IPS-15b (cell line): ENCODE data around the gene PRF1.
"Not testable (repeated sequence)": the region's sequence is repeated elsewhere in the genome, so short reads cannot be mapped to it uniquely, and the experiment has no call there.

Experiments used
- H3K27me3 ChIP-seq: one replicate; pipeline ENCODE4 v1.6.1; 2013; ENCODE audit warnings: low read length; ENCODE audit not compliant: control insufficient read depth, insufficient read depth
- H3K36me3 ChIP-seq: one replicate; pipeline ENCODE4 v1.6.1; 2013; ENCODE audit warnings: low read length; ENCODE audit not compliant: control insufficient read depth, insufficient read depth
- H3K4me1 ChIP-seq: one replicate; pipeline ENCODE4 v1.6.1; 2013; ENCODE audit warnings: mild to moderate bottlenecking, low read length; ENCODE audit not compliant: control insufficient read depth, insufficient read depth
- H3K4me3 ChIP-seq: one replicate; pipeline ENCODE4 v1.5.1; 2013; ENCODE audit warnings: low read depth, low read length
- H3K9ac ChIP-seq: one replicate; pipeline ENCODE4 v1.6.1; 2013; ENCODE audit warnings: low read depth, mild to moderate bottlenecking, low read length
- H3K9me3 ChIP-seq: one replicate; pipeline ENCODE4 v1.6.1; 2013; ENCODE audit warnings: mild to moderate bottlenecking, low read length; ENCODE audit not compliant: control insufficient read depth, insufficient read depth

Gene PRF1

DNA sequence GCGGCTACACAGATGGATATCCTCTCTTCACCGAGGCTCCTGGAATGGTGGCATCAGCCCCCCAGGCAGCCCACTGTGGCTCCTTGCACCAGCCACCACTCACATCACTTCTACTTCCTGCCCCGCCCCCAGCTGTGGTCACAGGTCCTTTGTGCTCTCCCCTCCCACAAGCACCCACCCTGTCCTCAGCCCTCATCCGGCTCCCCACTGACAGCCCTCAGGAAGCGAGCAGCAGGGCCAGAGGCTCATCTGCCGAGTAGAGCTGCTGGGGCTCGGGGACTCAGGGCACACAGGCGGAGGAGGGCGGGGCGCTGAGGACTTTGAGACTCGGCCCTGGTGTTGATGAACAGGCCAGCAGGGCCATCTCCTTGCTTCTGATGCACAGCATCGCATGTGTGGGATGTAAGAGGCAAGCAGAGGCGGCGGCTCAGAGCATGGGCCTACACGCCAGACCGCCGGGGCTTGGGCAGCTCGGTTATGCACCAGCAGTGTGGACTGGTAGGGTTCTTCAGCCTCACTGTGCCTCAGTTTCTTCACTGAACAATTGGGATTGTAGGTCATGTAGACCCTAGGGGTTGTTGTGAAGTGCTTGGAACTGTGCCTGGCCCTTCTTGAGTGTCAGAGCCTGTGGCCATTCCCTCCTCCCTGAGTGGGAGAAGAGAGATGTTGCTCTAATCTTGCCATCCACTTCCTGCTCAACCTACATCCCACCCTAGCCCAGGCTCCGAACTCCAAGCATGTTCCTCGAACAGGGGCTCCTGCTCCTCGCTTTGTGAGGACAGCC, at the start of gene PRF1:
TSS of gene PRF1 (minus strand) at position 77 of the 784 bp plus-strand sequence. CDS start 1,839 bp downstream, outside the sequence.
- no peaks in the 10 kb centered on the region for H3K9me3 ChIP-seq
- H3K4me3 ChIP-seq, result no peak within 1 kb of the TSS
- no peaks in the 10 kb centered on the region for H3K36me3 ChIP-seq
- no peaks in the 10 kb centered on the region for H3K27me3 ChIP-seq
- H3K4me1 ChIP-seq, result no peaks in the 10 kb centered on the region
- H3K9ac ChIP-seq, result no peak within 1 kb of the TSS

DNA sequence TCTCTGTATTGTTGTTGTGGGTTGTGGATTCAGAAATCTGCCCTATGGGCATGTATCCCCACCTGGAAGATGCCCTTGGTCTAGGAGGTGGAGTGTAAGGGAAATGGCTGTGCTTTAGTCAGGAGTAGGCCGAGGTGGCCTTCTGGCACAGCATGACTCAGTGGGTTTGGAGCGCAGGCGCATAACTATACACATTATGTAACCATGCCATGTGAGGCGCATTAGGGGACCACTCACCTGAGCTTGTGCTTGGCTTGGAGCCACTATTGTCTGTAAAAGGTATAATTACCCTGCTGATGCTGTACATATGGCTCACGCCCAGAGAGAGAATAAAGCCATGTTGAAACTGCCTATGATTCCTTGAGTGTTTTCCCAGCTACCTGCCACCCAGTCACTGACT, 49.1 kb upstream of the PRF1 start:
- no peak overlapping the region for H3K9ac ChIP-seq
- no peaks in the 10 kb centered on the region for H3K4me1 ChIP-seq
- H3K9me3 ChIP-seq, result peaks cover 27% of the 10 kb centered on the region
- H3K4me3 ChIP-seq, result no peak overlapping the region
- peaks cover 2% of the 10 kb centered on the region for H3K36me3 ChIP-seq
- no peaks in the 10 kb centered on the region for H3K27me3 ChIP-seq

DNA sequence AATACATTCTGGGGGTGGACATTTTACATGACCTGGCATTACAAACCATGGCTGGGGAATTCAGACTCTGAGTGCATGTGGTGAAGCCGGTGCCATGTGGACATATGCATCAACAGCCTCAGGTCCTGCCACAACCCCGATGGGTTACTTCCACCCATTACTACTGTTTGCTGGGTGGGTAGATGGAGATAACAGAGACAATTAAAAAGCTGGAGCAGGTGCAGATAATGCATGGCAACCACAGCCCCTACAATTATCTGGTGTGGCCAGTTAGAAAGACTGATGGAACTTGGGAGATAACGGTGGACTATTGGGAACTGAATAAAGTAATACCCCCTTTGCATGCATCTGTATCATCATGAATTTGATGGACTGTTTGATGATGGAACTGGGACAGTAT, 48.2 kb upstream of the PRF1 start:
- Histone ChIP-seq H3K36me3 (peaks cover 2% of the 10 kb centered on the region), H3K9ac (no peak overlapping the region), H3K9me3 (peaks cover 27% of the 10 kb centered on the region), H3K4me3 (no peak overlapping the region), H3K4me1 (no peaks in the 10 kb centered on the region), H3K27me3 (no peaks in the 10 kb centered on the region)

DNA sequence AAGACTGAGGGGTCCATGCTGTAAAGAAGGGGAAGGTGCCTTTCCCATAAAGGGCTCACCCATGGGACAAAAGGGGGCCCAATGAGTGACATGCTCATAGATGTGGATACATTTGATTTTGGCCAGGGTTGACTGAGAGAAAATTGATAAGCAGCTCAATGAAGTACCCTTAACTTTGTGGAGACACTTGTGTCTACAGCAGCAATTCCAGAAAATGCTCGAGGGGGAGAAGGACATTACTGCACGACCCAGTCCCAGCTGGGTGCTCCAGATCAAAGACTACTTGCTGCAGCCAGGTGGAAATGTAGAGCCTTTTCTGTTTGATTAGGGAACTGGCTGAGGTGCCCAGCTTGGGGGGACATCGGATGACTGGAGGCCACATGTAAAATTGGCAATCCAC, 47.6 kb upstream of the PRF1 start:
- H3K9me3 ChIP-seq, result peaks cover 27% of the 10 kb centered on the region
- H3K4me1 ChIP-seq, result no peaks in the 10 kb centered on the region
- peaks cover 2% of the 10 kb centered on the region for H3K36me3 ChIP-seq
- H3K9ac ChIP-seq, result no peak overlapping the region
- no peaks in the 10 kb centered on the region for H3K27me3 ChIP-seq
- no peak overlapping the region for H3K4me3 ChIP-seq

DNA sequence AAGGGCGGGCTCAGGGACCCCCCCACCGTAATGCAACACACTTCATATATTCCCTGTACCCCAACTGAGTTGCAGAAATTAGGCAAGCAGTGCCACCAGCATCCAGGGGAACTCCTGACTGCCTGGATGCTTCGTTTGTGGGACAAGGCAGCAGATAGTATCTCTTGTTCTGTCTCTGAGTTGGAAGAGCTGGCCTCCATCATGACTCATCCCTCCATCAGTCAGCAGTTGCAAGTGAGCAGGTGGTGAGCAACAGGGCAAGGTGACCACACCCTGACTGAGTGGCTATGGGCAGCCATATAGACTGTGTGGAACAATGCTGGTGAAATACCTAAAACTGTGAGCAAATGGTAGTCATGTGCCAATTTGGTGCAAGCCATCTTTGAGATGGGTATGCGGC, 47.0 kb upstream of the PRF1 start:
- peaks cover 27% of the 10 kb centered on the region for H3K9me3 ChIP-seq
- peaks cover 2% of the 10 kb centered on the region for H3K36me3 ChIP-seq
- no peaks in the 10 kb centered on the region for H3K4me1 ChIP-seq
- H3K9ac ChIP-seq, result no peak overlapping the region
- H3K4me3 ChIP-seq, result no peak overlapping the region
- H3K27me3 ChIP-seq, result no peaks in the 10 kb centered on the region

DNA sequence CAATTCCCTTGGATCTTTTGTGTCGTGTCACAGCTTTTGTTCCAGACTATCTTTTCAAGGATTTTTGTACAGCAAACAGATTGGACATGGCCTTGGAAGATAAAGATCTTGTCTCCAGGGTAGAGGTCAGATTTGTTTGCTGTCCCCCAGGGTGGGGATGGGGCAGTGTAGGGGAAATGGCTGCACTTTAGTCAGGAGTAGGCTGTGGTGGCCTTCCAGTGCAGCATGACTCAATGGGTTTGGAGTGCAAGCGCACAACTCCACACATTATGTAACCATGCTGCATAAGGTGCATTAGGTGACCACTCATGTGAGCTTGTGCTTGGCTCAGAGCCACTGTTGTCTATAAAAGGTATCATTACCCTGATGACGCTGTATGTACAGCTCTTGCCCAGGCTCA, 45.9 kb upstream of the PRF1 start:
- no peaks in the 10 kb centered on the region for H3K27me3 ChIP-seq
- H3K4me1 ChIP-seq, result no peaks in the 10 kb centered on the region
- H3K4me3 ChIP-seq, result no peak overlapping the region
- peaks cover 27% of the 10 kb centered on the region for H3K9me3 ChIP-seq
- H3K9ac ChIP-seq, result no peak overlapping the region
- peaks cover 2% of the 10 kb centered on the region for H3K36me3 ChIP-seq

DNA sequence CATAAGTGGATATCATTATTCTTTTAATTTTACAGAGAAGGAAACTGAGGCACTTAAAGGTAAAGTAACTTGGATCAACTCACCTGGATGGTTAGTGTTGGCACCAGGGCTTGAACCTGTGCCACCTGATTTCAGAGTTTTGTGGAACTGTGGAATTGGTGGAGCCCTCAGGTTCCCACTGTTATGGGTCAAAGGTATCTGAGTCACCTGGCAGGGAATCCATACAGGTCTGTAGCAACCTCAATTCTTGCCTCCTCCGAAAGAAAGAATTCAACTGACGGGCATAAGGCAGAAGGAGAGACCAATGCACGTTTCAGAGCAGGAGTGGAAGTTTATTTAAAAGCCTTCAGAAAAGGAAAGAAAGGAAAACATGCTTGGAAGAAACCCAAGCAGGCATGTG, 44.5 kb upstream of the PRF1 start:
- no peaks in the 10 kb centered on the region for H3K27me3 ChIP-seq
- H3K9ac ChIP-seq, result no peak overlapping the region
- peaks cover 25% of the 10 kb centered on the region for H3K9me3 ChIP-seq
- H3K4me1 ChIP-seq, result no peaks in the 10 kb centered on the region
- H3K4me3 ChIP-seq, result no peak overlapping the region
- peaks cover 2% of the 10 kb centered on the region for H3K36me3 ChIP-seq

DNA sequence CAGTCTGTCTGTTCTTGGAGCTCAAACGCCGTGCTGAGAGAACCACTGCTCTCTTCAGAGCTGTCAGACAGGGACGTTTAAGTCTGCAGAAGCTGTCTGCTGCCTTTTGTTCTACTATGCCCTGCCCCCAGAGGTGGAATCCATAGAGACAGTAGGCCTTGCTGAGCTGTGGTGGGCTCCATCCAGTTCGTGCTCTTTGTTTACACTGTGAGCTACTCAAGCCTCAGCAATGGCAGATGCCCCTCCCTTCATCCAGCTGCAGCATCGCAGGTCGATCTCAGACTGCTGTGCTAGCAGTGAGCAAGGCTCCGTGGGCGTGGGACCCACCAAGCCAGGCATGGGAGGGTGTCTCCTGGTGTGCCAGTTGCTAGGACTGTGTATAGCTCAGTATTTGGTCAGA, 42.4 kb upstream of the PRF1 start:
- not testable (repeated sequence) for H3K4me3 ChIP-seq, H3K9ac ChIP-seq, H3K36me3 ChIP-seq, H3K4me1 ChIP-seq, H3K27me3 ChIP-seq
- H3K9me3 ChIP-seq, result peaks cover 14% of the 10 kb centered on the region

DNA sequence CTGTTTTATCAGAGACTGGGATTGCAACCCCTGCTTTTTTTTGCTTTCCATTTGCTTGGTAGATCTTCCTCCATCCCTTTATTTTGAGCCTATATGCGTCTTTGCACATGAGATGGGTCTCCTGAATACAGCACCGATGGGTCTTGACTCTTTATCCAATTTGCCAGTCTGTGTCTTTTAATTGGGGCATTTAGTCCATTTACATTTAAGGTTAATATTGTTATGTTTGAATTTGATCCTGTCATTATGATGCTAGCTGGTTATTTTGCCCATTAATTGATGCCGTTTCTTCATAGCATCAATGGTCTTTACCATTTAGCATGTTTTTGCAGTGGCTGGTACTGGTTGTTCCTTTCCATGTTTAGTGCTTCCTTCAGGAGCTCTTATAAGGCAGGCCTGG, 40.7 kb upstream of the PRF1 start:
- not testable (repeated sequence) for H3K9ac ChIP-seq, H3K4me1 ChIP-seq, H3K36me3 ChIP-seq, H3K9me3 ChIP-seq, H3K4me3 ChIP-seq, H3K27me3 ChIP-seq

DNA sequence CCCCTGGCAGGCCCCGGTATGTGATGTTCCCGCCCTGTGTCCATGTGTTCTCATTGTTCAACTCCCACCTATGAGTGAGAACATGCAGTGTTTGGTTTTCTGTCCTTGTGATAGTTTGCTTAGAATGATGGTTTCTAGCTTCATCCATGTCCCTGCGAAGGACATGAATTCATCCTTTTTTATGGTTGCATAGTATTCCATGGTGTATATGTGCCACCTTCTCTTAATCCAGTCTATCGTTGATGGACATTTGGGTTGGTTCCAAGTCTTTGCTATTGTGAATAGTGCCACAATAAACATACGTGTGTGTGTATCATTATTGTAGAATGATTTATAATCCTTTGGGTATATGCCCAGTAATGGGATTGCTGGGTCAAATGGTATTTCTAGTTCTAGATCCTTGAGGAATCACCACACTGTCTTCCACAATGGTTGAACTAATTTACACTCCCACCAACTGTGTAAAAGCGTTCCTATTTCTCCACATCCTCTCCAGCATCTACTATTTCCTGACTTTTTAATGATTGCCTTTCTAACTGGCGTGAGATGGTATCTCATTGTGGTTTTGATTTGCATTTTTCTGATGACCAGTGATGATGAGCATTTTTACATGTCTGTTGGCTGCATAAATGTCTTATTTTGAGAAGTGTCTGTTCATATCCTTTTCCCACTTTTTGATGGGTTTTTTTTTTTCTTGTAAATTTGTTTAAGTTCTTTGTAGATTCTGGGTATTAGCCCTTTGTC, 37.3 kb upstream of the PRF1 start:
- not testable (repeated sequence) for H3K36me3 ChIP-seq, H3K9ac ChIP-seq, H3K4me3 ChIP-seq, H3K4me1 ChIP-seq, H3K27me3 ChIP-seq, H3K9me3 ChIP-seq

DNA sequence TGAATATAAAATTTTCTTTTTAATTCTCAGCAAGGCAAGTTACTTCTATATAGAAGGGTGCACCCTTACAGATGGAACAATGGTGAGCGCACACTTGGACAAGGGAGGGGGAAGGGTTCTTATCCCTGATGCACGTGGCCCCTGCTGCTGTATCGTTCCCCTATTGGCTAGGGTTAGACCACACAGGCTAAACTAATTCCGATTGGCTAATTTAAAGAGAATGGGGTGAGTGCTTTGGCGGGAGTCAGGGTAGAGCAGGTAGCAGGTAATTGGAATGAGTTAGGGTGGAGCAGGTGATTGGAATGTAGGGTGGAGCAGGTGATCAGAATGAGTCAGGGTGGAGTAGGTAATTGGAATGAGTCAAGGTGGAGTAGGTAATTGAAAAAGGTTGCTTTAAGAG, 32.0 kb upstream of the PRF1 start:
- H3K36me3 ChIP-seq, H3K4me3 ChIP-seq, H3K9ac ChIP-seq: not testable (repeated sequence)

DNA sequence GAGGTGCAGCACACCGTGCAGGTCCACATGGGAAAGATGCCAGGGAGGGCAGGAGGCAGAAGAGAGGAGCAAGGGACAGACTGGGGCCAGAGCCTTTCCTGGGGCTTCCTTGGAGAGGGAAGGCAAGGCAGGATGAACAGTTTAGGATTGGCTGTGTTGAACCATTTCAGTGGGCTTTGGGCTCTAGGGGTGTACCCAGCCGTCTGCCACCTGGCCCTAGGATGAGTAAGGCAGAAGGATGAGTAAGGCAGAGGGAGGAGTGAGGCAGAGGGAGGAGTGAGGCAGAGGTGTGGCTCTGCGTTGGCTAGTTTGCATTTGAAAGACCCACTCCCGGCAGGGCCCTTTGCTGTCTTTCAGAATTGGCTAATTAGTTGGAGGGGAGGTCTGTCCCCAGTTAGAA, 31.5 kb upstream of the PRF1 start:
- no peak overlapping the region for H3K9ac ChIP-seq
- no peak overlapping the region for H3K4me3 ChIP-seq
- H3K27me3 ChIP-seq, result no peaks in the 10 kb centered on the region
- no peaks in the 10 kb centered on the region for H3K36me3 ChIP-seq
- H3K4me1 ChIP-seq, result peaks cover 6% of the 10 kb centered on the region
- no peaks in the 10 kb centered on the region for H3K9me3 ChIP-seq

More for the DNA sequence above, 32.0 kb upstream of the PRF1 start:
- not testable (repeated sequence) for H3K9me3 ChIP-seq, H3K27me3 ChIP-seq, H3K4me1 ChIP-seq
